Panc1 (cell line): Measurements from ENCODE around the gene HS3ST5. TPM values are rescaled to one million over a fixed set of nuclear protein-coding genes. Genes with fewer than 3 reads are reported as not detected.

Experiments
- ATAC-seq: fragments of 200-7000 bp; cut with Tn5 transposase; 2 replicates; pipeline ENCODE4 v1.9.1; 2020; ENCODE audit warnings: mild to moderate bottlenecking, moderate library complexity
- BruUV-seq: library from RNA; stranded (reverse); fragments of 400-500 nt; replicated peaks from 2 replicates; lab custom pipeline; 2021; lab: Mats Ljungman, UMichigan
- CTCF ChIA-PET: fragments of 300-600 bp; sonication (Branson Sonifier 250); formaldehyde crosslinking; loops from one replicate; lab custom pipeline; 2022; ENCODE audit warnings: antibody characterized with exemption; lab: Charles Lee
- POLR2A ChIA-PET: fragments of 300-600 bp; sonication (Branson Sonifier 250); formaldehyde crosslinking; loops from one replicate; lab custom pipeline; 2022; ENCODE audit warnings: antibody characterized with exemption; lab: Charles Lee
- DNase-seq: peaks from one replicate; pipeline ENCODE4 v3.0.0-alpha.2; 2010; ENCODE audit warnings: low read depth, low spot score
- H3K27ac ChIP-seq: 2 replicates; pipeline ENCODE4 v1.5.1; 2011; ENCODE audit warnings: mild to moderate bottlenecking, low read length, inconsistent platforms
- H3K27me3 ChIP-seq: fragments of 200-500 bp; sonication (Bioruptor generic); 2 replicates; pipeline ENCODE4 v1.6.0; 2014; ENCODE audit warnings: low read length, inconsistent platforms; ENCODE audit not compliant: control insufficient read depth, insufficient read depth
- H3K36me3 ChIP-seq: fragments of 200-500 bp; sonication (Bioruptor generic); 2 replicates; pipeline ENCODE4 v1.5.1; 2014; ENCODE audit warnings: inconsistent platforms, mild to moderate bottlenecking, low read length, moderate library complexity; ENCODE audit not compliant: control insufficient read depth, insufficient read depth
- H3K4me1 ChIP-seq: 2 replicates; pipeline ENCODE4 v1.5.1; 2011; ENCODE audit warnings: inconsistent platforms, mild to moderate bottlenecking, low read length, moderate library complexity; ENCODE audit not compliant: control insufficient read depth, insufficient read depth
- H3K4me3 ChIP-seq, 2 experiments: 2 replicates each; pipeline ENCODE4 v1.5.1; 2011 to 2012; ENCODE audit warnings: low read depth in 2 of 2, low read length in 2 of 2, mild to moderate bottlenecking in 2 of 2, inconsistent platforms in 1 of 2, moderate library complexity in 1 of 2
- H3K9me3 ChIP-seq: fragments of 200-500 bp; sonication (Bioruptor generic); 2 replicates; pipeline ENCODE4 v1.5.1; 2014; ENCODE audit warnings: low read depth, mild to moderate bottlenecking, inconsistent platforms, low read length, moderate library complexity; ENCODE audit not compliant: control insufficient read depth, insufficient read depth
- POLR2AphosphoS5 ChIP-seq: IDR thresholded peaks from 2 replicates; pipeline ENCODE4 v1.6.1; 2012; ENCODE audit warnings: mild to moderate bottlenecking, low read depth, low read length, moderate library complexity
- REST ChIP-seq, 2 experiments: IDR thresholded peaks; 2 replicates each; pipeline ENCODE4 v1.6.1; 2011 to 2012; ENCODE audit warnings: low read depth in 2 of 2, control low read depth in 1 of 2, low read length in 1 of 2, mild to moderate bottlenecking in 1 of 2, moderate library complexity in 1 of 2; ENCODE audit not compliant: insufficient read depth in 1 of 2
- SIN3A ChIP-seq: IDR thresholded peaks from 2 replicates; pipeline ENCODE4 v1.6.1; 2012; ENCODE audit warnings: low read depth, mild to moderate bottlenecking, low read length, moderate library complexity, borderline replicate concordance; ENCODE audit not compliant: insufficient read depth
- TCF7L2 ChIP-seq: IDR thresholded peaks from 2 replicates; pipeline ENCODE4 v1.6.1; 2011; ENCODE audit warnings: mild to moderate bottlenecking, low read depth, low read length, inconsistent platforms
- in situ Hi-C: cut with HindIII; loops from 2 replicates; pipeline ENCODE4 v1.10.0; 2016; ENCODE audit warnings: low sequenced_read_pairs, low pct_unique_long_range_greater_than_20kb
- intact Hi-C: fragments of 100-400 bp; cut with micrococcal nuclease; formaldehyde crosslinking; loops from one replicate; pipeline ENCODE4 v1.10.0; 2022; ENCODE audit not compliant: unreplicated experiment
- total RNA-seq: library from RNA; stranded (reverse); gene quantifications from one replicate; pipeline ENCODE4 v1.2.1, GENCODE V29; 2021; ENCODE audit not compliant: unreplicated experiment
- TF ChIP-seq, protein P1 (sequence below): fragments of 450-650 bp; IDR thresholded peaks from 2 replicates; pipeline ENCODE4 v1.5.1; 2017; ENCODE audit warnings: mild to moderate bottlenecking

HS3ST5 gene
- total RNA-seq, 1 experiment from 2014 or later: 0.05 TPM

DNA sequence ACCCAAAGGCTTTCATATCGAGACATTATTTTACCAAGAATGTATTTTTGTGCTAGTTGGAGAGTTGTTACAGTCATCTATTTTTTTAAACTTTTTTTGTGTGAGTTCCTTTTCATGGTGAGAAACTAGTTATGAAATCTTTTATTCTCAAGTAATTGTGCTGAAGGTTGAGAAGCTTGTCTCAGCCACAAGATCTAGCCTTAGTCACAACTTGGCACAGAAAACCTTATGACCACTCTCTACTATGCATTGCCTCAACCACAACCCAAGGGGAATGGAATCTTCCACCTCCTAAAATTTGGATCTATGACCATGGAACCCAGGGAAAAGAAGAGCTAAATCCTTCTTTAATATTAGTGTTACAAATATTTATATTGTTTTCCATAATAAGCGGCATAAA, 58.5 kb downstream of the HS3ST5 start:
- Histone ChIP-seq H3K9me3 (no peaks in the 10 kb centered on the region), H3K36me3 (no peaks in the 10 kb centered on the region), H3K27ac (no peak overlapping the region), H3K4me1 (no peaks in the 10 kb centered on the region), H3K27me3 (no peaks in the 10 kb centered on the region), H3K4me3 (no peak overlapping the region)
- no TSS peak for BruUV-seq
- intact Hi-C loops (no loop called here), in situ Hi-C loops (no loop called here)
- no peak for TF ChIP-seq TCF7L2
- no peak for TF ChIP-seq SIN3A
- TF ChIP-seq, protein P1, sequence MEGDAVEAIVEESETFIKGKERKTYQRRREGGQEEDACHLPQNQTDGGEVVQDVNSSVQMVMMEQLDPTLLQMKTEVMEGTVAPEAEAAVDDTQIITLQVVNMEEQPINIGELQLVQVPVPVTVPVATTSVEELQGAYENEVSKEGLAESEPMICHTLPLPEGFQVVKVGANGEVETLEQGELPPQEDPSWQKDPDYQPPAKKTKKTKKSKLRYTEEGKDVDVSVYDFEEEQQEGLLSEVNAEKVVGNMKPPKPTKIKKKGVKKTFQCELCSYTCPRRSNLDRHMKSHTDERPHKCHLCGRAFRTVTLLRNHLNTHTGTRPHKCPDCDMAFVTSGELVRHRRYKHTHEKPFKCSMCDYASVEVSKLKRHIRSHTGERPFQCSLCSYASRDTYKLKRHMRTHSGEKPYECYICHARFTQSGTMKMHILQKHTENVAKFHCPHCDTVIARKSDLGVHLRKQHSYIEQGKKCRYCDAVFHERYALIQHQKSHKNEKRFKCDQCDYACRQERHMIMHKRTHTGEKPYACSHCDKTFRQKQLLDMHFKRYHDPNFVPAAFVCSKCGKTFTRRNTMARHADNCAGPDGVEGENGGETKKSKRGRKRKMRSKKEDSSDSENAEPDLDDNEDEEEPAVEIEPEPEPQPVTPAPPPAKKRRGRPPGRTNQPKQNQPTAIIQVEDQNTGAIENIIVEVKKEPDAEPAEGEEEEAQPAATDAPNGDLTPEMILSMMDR: no peak
- TF ChIP-seq POLR2AphosphoS5: no peak
- no peak for TF ChIP-seq REST (IDR thresholded peaks at IDR 0.05; ENCODE audit: insufficient read depth in 1 of 2, low read depth in 2 of 2, low read length in 1 of 2)
- ChIA-PET POLR2A (no interaction called here), CTCF (no interaction called here)
- no peak for ATAC-seq
- no peak for DNase-seq

GRCh38 chr6:114282292-114282691, 60.5 kb downstream of the HS3ST5 start:
- ATAC-seq: no peak

More at GRCh38 chr6:114282292-114282691, 60.5 kb downstream of the HS3ST5 start:
- no peaks in the 10 kb centered on the region for H3K36me3 ChIP-seq
- H3K9me3 ChIP-seq: no peaks in the 10 kb centered on the region
- no peak overlapping the region for H3K4me3 ChIP-seq
- in situ Hi-C loops: no loop called here
- intact Hi-C loops: no loop called here
- H3K4me1 ChIP-seq: no peaks in the 10 kb centered on the region
- BruUV-seq: no TSS peak
- no peak overlapping the region for H3K27ac ChIP-seq
- CTCF ChIA-PET: no interaction called here
- H3K27me3 ChIP-seq: no peaks in the 10 kb centered on the region
- DNase-seq: no peak
- POLR2A ChIA-PET: no interaction called here
- TF ChIP-seq REST (IDR thresholded peaks at IDR 0.05; ENCODE audit: insufficient read depth in 1 of 2, low read depth in 2 of 2, low read length in 1 of 2): no peak
- TF ChIP-seq POLR2AphosphoS5: no peak
- no peak for TF ChIP-seq TCF7L2
- TF ChIP-seq, protein P1: no peak
- no peak for TF ChIP-seq SIN3A
